NT2/D1 (cell line): ENCODE data around the gene TMEM170A.

Experiments
- SUZ12 ChIP-seq: IDR thresholded peaks from 2 replicates; pipeline ENCODE4 v1.6.1; 2011; ENCODE audit not compliant: insufficient read length, insufficient read depth; ENCODE audit errors: extremely low read depth
- YY1 ChIP-seq: IDR thresholded peaks from 2 replicates; pipeline ENCODE4 v1.6.1; 2011; ENCODE audit not compliant: insufficient read length, insufficient read depth

- TF ChIP-seq YY1 (no peak), SUZ12 (no peak)
Measured at GRCh38 chr16:75398333-75398732, 66.2 kb downstream of the TMEM170A start.
